Activated CD4-positive, CD25-positive, alpha-beta regulatory T cell treated with anti-CD3 and anti-CD28 coated beads, Interleukin-2, amount 50 U/mL, for 24 hours (primary cell): ENCODE results near the gene S100A1.

Experiments used
- ATAC-seq, 2 donors: fragments of 150-1000 bp; cut with Tn5 transposase; one replicate each; pipeline ENCODE4 v1.10.0; 2021; ENCODE audit warnings: mild to moderate bottlenecking in 1 of 2, moderate library complexity in 1 of 2

The S100A1 gene

DNA sequence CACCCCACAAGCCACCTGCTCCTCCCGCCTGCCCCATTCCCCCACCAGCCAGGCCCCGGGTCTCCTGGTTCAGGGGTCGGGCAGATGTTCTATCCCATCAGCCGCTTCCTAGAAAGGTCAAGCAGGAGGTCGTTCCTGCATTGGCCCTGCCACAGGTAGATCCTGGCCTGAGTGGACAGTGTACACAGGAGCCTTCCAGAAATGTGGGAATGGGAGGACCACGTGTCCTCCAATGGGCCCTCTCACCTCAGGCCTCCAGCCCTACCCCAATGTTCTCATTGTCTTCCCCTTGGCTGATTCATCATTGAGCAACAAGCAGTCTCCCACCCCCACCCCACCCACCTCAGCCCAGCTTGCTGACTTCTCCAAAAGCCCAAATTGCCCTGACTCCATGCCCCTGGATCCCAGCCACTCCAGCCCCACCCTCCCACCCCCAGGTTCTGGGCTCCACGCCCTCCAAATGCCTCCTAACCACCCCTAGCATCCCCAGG, 17.4 kb upstream of the S100A1 start:
- ATAC-seq, result no peak

GRCh38 chr1:153611356-153611755, 16.9 kb upstream of the S100A1 start:
- ATAC-seq, result no peak

DNA sequence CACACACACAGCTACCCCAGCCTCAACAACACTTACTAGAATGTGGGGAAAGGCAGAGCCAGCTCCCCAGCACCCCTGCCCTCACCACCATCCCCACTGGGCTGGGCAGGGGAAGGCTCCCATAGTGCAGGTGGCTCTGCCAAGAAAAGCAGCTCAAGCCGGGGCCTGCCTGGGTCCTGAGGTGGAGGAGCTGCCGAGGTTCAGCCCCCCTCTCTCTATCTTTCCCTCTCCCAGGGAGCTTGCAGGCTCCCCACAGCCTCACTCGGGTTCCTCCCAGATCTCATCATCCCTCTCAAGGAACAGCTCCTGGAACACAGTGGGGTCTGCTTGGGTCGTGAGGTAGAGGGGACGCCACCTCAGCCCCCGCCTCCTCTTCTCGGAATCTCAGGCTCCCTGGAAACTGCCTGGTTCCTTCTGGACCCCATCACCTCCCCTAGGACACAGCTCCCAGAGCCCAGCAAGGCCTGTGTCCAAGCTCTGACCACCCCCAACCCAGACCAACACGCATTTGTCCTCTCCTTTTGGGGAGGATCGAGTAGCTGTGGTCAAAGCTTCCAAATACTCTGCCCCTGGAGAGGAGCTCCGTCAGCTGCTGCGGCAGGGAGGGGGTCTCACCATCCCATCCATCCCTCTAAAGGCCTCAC, 16.0 kb upstream of the S100A1 start:
- ATAC-seq, result no peak

DNA sequence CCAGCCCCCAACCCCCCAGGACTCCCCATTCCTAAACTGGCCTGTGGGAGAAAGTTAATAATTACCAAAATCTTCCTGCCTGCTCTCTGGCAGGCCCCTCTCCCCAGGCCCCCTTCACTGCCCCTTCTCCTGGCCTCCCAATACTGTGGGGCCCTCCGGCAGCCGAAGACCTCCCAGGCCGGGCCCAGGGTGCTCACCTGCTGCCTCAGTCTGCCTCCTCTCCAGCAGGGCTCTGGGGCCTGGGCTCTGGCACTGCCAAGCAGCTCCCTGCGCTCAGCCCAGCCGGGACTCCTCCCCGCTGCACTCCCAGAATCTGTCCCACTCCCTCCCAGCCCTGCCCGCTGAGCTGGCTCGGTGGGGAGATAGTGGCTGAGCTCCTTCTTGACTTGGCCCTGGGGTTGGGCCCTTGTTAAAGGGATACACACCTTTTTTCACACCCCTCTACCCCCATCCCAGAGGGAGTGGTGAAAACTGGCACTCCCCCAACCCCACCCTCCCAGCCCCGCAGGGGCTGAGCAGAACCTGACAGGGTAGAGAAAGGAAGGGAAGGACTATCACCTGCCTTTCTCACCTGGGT, 15.4 kb upstream of the S100A1 start, which contains the start of gene S100A16:
TSS of gene S100A16 (minus strand) at position 383 of the 577 bp plus-strand sequence. CDS start 4,986 bp downstream, outside the sequence.
- no peak for ATAC-seq

DNA sequence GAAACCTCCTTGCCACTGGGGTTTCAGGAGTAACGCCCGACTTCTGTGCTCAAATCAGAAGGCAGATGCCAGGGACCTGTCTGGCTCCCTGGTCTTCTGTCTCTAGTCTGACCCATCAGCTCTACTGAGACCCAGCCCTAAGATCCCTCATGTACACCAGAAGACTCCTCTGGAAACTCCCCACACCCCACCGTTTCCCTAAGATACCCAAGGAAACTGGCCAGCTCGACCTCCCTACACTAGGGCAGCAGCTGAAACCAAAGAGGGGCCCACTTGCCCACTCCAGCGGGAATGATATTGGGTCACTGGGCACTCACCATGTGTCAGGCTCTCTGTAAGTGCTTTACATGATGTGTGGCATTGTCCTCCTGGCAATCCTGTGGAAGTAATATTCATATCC, 14.8 kb upstream of the S100A1 start:
- ATAC-seq, result no peak

DNA sequence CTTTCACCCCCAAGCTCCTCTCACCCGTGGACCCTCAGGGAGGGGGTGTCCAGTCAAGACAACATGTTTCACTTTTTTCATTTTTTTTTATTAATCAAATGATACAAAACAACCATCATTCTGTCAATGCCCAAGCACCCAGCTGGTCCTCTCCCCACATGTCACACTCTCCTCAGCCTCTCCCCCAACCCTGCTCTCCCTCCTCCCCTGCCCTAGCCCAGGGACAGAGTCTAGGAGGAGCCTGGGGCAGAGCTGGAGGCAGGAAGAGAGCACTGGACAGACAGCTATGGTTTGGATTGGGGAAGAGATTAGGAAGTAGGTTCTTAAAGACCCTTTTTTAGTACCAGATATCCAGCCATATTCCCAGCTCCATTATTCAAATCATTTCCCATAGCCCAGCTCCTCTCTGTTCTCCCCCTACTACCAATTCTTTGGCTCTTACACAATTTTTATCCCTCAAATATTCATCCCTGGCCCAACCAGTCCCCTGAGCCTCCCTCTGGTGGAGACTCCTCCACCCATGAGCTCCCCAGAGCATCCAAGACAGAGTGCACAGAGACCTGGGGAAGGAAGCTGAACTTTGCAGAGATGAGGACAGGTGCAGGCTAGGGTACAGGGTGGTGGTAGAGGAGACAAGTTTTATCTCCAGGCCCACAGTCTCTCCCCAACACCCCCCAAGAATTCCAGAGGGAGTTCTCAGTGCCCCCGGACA, 13.9 kb upstream of the S100A1 start:
- ATAC-seq, result no peak

DNA sequence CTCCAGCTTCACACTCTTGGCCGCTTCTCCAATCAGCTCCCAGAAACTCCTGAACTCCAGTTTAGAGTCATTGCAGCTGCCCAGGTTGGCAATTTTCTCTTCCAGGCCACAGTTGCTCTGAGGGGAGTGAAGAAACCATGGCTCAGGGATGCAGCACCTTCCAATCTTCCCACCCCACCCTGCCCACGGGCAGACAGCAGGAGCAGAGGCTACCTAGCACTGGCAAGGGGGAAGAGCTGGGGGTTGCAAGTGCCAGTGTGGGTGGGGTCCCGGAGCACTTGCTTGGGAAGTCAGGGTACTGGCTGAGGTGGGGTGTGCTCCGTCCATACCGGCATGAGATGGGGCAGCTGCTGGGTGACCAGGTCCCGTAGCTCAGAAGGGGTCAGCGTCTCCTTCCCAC, 13.3 kb upstream of the S100A1 start:
- no peak for ATAC-seq

DNA sequence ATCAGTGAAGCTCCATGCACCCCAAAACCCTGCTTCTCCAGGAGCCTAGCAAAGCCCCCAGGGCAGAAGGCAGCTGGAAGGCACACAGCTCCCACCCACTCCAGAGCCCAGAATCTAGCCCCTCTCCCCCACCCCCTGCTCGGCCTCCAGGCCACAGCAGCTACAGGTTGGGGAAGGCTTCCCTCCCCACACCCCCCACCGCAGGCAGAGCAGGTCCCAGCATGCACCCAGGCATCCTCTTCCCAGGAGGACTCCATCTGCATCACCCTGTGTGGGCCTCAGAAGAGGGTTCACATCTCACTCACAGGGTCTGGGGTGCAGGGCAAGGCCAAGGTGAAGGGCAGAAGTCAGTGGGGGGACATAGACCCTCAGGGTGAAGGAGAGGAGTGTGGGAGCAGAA, 12.8 kb upstream of the S100A1 start:
- ATAC-seq, result no peak

DNA sequence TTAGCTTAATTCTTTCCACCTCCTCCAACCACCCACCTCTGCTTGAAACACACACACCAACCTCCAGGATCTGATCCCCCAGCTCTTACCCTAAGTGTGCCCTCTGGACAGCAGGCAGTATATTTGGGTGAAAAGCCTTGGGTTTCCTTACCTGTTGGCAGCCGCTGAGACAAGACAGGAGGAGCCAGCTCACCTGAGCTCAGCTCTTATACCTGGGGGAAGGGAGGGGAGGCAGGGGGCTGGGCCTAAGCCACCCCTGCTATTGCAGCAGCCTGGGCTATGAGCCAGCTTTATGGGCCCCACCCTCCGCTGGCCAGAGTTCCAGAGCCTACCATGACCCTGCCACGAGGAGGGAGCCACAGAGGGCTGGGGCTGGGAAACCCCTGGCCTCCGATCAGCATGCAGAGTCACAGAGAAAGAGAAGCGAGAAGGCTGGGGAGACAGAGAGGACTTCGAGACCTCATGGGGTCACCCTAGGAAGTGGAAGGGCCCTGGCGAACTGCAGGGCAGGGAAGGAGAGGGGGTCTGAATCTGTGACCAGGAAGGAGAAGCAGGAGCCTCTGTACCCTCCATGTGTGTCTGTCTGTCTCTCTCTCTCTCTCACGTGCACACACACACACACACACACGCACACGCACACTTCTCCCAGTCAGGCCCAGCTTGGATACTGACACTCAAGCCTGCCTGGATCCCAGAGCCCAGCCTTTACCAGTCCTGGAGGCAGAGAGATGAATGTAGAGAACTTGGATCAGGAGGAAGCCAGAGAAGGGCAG, 11.9 kb upstream of the S100A1 start, which contains the start of gene S100A14:
TSS of gene S100A14 (minus strand) at position 182 of the 773 bp plus-strand sequence. CDS start 467 bp downstream, outside the sequence.
- ATAC-seq, result no peak

DNA sequence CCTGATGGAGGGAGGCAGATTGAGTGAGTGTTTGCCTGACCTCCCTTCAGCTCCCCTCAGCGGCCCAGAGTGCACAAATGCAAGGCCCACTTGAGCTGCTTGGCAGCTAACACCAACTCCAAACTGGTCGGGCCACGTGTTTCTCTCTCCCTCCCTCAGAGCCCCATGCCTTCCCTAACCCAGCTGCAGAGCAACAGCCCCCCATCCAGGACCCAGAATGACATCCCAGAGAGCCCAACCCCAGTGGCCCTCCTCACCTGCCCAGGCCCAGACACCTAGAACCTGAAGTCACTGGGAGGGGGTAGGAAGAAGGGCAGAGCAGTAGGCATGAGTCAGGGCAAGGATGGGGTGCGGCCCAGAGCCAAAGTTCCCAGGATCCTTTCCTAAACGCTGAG, 11.3 kb upstream of the S100A1 start:
- ATAC-seq, result no peak

DNA sequence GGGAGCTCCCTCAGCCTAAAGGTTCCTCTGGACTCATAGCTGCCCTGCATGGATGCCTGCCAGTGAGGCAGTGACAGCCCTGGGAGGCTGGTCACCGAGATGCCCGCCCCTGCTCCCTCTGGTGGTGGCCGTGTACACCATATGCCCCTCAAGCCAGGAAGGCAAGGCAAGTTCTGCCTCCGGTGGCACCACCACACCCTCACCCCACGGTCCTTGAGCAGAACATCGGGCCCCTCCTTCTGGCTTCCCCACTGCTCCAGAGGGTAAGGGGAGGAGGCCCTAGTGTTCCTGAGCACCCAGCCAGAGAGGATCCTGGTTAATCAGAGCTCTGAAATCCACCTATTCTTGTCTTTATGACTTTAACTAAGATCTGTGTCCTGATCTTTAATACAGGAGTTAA, 10.6 kb upstream of the S100A1 start:
- peak in 1 of 2 donors; percentile 91 for ATAC-seq

DNA sequence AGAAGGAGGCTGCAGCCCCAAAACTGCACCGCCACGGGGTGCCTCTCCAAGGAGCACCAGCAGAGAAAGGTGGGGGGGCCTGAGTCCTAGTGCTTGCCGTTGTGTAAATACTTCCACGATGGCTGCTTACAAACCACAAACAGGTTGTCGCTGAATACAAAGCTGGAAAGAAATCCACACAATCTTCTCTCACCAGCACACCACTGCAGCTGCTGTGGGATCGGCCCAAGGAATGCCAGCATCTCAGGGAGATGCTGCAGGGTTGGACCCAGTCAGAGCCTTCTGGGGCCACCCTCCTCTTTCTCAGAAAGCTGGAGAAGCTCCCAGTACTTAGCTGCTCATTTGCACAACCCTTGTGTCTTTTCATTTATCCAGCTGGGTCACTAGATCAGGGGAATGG, 9.1 kb upstream of the S100A1 start:
- ATAC-seq, result no peak

GRCh38 chr1:153623101-153623500, 5.1 kb upstream of the S100A1 start:
- no peak for ATAC-seq

- ATAC-seq, result no peak
These were observed 3.1 kb upstream of the S100A1 start for GRCh38 chr1:153624965-153625611.

- no peak for ATAC-seq
These were observed 1.7 kb upstream of the S100A1 start for GRCh38 chr1:153626477-153626903.

DNA sequence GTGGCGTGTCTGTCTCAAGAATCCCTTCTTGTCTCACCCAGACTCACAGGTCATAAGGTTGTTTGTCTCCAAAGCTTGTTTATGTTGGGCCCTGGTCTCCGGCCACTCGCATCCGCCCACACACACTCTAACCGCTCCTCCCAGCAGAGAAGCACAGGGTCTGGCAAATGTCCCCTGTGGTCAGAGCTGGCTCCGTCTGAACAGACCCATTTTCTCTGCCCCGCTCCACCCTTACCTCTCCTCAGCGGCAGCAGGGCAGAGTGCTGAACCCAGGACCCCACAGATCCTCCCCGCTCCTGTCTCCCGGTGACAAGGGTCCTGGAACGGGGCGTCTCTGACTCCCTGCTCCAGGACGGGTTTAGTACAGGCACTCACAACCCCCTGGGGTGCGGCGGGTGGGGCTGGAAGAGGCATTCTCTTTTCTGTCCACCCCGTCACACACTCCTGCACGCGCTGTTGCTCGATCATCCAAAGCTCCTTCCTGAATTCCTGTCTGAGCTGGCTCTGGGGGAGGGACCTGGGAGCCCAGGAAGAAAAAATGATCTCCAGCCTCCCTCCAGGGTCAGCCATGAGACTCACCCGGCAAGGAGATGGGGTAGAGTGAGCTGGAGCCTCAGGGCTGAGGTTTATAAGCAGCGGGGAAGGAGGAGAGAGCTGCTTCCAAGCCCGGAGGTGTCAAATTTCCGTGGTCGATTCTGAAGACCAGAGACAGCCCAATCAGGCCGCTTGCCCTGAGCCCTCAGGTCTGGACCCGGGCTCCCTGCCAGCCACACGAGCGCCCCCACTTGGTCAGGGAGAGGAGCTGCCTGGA, 1.1 kb upstream of the S100A1 start, which contains the start of gene S100A13:
TSS of gene S100A13 (minus strand) at position 602 of the 811 bp plus-strand sequence. CDS start 1,033 bp downstream, outside the sequence.
- no peak for ATAC-seq

DNA sequence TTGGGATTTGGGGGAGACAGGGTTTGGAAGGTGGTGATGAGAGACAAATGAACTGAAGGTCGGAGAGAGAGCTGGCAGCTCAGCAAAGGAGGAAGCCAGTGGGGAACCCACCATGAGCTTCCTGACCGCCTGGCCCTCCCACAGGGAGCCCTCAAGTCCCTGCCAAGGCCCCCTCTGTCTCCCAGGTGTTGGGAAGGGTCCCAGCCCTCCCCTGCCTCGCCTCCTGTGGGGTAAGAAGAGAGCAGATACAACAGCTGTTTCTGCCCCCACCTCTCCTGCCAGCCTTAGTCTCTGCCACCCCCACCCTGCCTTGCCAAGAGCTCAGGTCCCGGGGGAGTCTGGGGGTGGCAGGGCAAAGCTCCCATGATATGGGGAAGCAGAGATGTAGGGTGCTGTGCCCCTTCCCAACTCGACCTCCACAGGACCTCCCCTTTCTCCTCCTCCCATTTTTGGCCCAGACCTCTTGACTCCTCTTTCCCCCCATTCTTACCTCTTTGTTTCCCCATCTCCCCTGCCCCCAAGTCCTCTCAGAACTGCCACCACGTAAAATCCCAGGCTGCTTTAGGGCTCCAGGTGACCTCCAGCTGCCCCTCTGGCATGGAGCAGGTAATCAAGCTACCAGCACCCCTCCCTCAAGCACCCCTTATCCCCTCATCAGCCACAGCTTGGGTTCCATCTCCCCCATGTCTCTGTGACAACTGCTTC, 556 bp downstream of the S100A1 start:
- no peak for ATAC-seq

DNA sequence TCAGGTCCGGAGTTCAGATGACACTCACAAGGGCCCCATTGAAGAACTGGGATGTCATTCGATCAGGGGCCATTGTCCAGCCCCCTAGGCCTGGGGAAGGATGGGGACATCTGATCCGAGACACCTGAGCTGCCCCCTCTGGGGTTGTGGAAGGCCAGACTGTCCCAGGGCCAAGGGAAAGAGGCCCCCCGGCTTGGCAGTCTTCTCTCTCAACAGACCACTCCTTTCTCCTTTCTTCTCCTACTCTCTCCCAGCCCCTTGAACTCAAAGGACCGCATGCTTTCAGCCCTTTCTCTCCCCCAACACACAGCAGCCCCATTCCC, 1.1 kb downstream of the S100A1 start:
- ATAC-seq, result no peak

DNA sequence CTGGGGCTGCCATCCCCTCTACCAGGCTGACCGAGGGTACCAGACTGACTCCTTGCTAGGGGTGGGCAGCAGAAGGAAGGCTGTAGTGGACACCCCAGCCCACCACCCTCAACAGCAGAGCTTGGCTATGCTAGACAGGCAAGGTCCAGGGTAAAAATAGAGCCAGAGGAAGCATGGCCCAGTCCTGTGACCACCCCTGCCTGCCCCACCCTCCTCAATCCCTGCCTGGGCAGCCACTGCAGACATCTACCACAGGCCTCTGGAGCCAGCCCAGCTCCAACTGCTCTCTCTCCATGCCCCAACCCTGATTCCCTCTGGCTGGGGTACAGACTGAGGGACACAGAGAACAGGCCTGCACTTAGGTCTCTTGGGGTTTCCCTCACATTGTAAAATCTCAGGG, 1.7 kb downstream of the S100A1 start:
- no peak for ATAC-seq

- ATAC-seq, result no peak
These were observed 2.1 kb downstream of the S100A1 start for GRCh38 chr1:153630384-153630783.
